Astrocyte (in vitro differentiated cells and primary cell): ENCODE data around the gene CELF5.

Experiments
- CTCF ChIP-seq: IDR thresholded peaks from 2 replicates; pipeline ENCODE4 v1.5.1; 2011; ENCODE audit warnings: low read depth, mild to moderate bottlenecking, inconsistent platforms, low read length, moderate library complexity; ENCODE audit not compliant: insufficient read depth
- EZH2 ChIP-seq: IDR thresholded peaks from 2 replicates; pipeline ENCODE4 v1.6.1; 2012; ENCODE audit warnings: mild to moderate bottlenecking, low read length, inconsistent platforms; ENCODE audit not compliant: insufficient read depth

GRCh38 chr19:3319643-3320353 is 95.3 kb downstream of the CELF5 start:
- no peak for TF ChIP-seq CTCF
- TF ChIP-seq EZH2 = no peak
